Neural cell (in vitro differentiated cells): ENCODE measurements around the gene CXorf66. TPM values are rescaled to one million over a fixed set of nuclear protein-coding genes. Genes with fewer than 3 reads are reported as not detected.

Source experiments
- H2AFZ ChIP-seq: fragments of 200-600, 300-800 bp; sonication (generic), shearing (Covaris generic); 2 replicates; pipeline ENCODE4 v1.6.0; 2014; ENCODE audit warnings: low read depth, mild to moderate bottlenecking, antibody characterized with exemption, low read length, moderate library complexity
- H3F3A ChIP-seq: fragments of 200-600 bp; shearing (Covaris generic); 2 replicates; pipeline ENCODE4 v1.6.1; 2016; ENCODE audit warnings: mild to moderate bottlenecking, moderate library complexity, mixed read lengths, antibody characterized with exemption, low read length; ENCODE audit not compliant: insufficient read depth, poor library complexity, severe bottlenecking
- H3K27ac ChIP-seq: fragments of 200-600, 300-800 bp; sonication (generic), shearing (Covaris generic); 2 replicates; pipeline ENCODE4 v1.5.1; 2014; ENCODE audit warnings: mild to moderate bottlenecking, low read length, moderate library complexity
- H3K27me3 ChIP-seq: fragments of 300-800, 200-600 bp; sonication (generic), shearing (Covaris generic); 2 replicates; pipeline ENCODE4 v1.6.0; 2014; ENCODE audit warnings: mild to moderate bottlenecking, low read depth, low read length, moderate library complexity; ENCODE audit not compliant: insufficient read depth
- H3K36me3 ChIP-seq: fragments of 300-800, 200-600 bp; sonication (generic), shearing (Covaris generic); 2 replicates; pipeline ENCODE4 v1.5.1; 2014; ENCODE audit warnings: mild to moderate bottlenecking, antibody characterized with exemption, low read length, moderate library complexity; ENCODE audit not compliant: insufficient read depth
- H3K4me2 ChIP-seq: fragments of 300-800, 200-600 bp; sonication (generic), shearing (Covaris generic); 2 replicates; pipeline ENCODE4 v1.6.0; 2014; ENCODE audit warnings: mild to moderate bottlenecking, low read length
- H3K4me3 ChIP-seq: fragments of 300-800, 200-600 bp; sonication (generic), shearing (Covaris generic); 2 replicates; pipeline ENCODE4 v1.5.1; 2014; ENCODE audit warnings: mild to moderate bottlenecking, low read length, moderate library complexity
- H3K79me2 ChIP-seq: fragments of 200-600 bp; shearing (Covaris generic); replicated peaks from 2 replicates; pipeline ENCODE4 v1.6.0; 2014; ENCODE audit warnings: mild to moderate bottlenecking, low read length, moderate library complexity; ENCODE audit not compliant: insufficient read depth
- H3K9ac ChIP-seq: fragments of 300-800, 200-600 bp; sonication (generic), shearing (Covaris generic); 2 replicates; pipeline ENCODE4 v1.6.1; 2016; ENCODE audit warnings: mild to moderate bottlenecking, low read length, mixed read lengths
- H3K9me2 ChIP-seq: fragments of 200-600 bp; shearing (Covaris generic); 2 replicates; pipeline ENCODE4 v1.6.1; 2016; ENCODE audit warnings: mild to moderate bottlenecking, low read length, mixed read lengths; ENCODE audit not compliant: insufficient read depth
- H3K9me3 ChIP-seq: fragments of 200-600, 300-800 bp; sonication (generic), shearing (Covaris generic); 2 replicates; pipeline ENCODE4 v1.6.1; 2016; ENCODE audit warnings: mild to moderate bottlenecking, mixed run types, low read length, moderate library complexity, mixed read lengths
- H4K20me1 ChIP-seq: fragments of 200-600 bp; shearing (Covaris generic); 2 replicates; pipeline ENCODE4 v1.6.1; 2016; ENCODE audit warnings: mild to moderate bottlenecking, mixed run types; ENCODE audit not compliant: insufficient read depth
- EP300 ChIP-seq: fragments of 450-650 bp; conservative IDR thresholded peaks from 2 replicates; pipeline ENCODE4 v1.6.1; 2014; ENCODE audit warnings: antibody characterized with exemption, mild to moderate bottlenecking, moderate library complexity; ENCODE audit not compliant: poor library complexity, severe bottlenecking
- EZH2 ChIP-seq: fragments of 200-600, 300-800 bp; shearing (Covaris generic), sonication (generic); IDR thresholded peaks from 2 replicates; pipeline ENCODE4 v1.6.1; 2014; ENCODE audit warnings: antibody characterized with exemption, low read length, borderline replicate concordance, mild to moderate bottlenecking; ENCODE audit not compliant: insufficient read depth, poor library complexity, severe bottlenecking
- MXI1 ChIP-seq: fragments of 450-650 bp; conservative IDR thresholded peaks from 2 replicates; pipeline ENCODE4 v1.6.1; 2014; ENCODE audit warnings: antibody characterized with exemption, mild to moderate bottlenecking; ENCODE audit not compliant: poor library complexity, severe bottlenecking
- POLR2AphosphoS5 ChIP-seq: IDR thresholded peaks from 2 replicates; pipeline ENCODE4 v1.6.1; 2012
- RAD21 ChIP-seq: fragments of 450-650 bp; conservative IDR thresholded peaks from 2 replicates; pipeline ENCODE4 v1.6.1; 2014; ENCODE audit warnings: antibody characterized with exemption, mild to moderate bottlenecking, moderate library complexity
- REST ChIP-seq: IDR thresholded peaks from 2 replicates; pipeline ENCODE4 v1.6.1; 2012; ENCODE audit warnings: borderline replicate concordance
- SMC3 ChIP-seq: fragments of 450-650 bp; conservative IDR thresholded peaks from 2 replicates; pipeline ENCODE4 v1.6.1; 2014; ENCODE audit warnings: antibody characterized with exemption, mild to moderate bottlenecking, moderate library complexity; ENCODE audit not compliant: poor library complexity
- TAF1 ChIP-seq: IDR thresholded peaks from 2 replicates; pipeline ENCODE4 v1.6.1; 2012; ENCODE audit warnings: low read depth
- polyA minus RNA-seq: library from RNA; depleted of rRNA, polyadenylated mRNA; stranded (reverse); fragments of >200 nt; gene quantifications from 2 replicates; pipeline ENCODE4 v1.2.3, GENCODE V29; 2014
- polyA plus RNA-seq: library from polyadenylated mRNA; depleted of rRNA; stranded (reverse); fragments of >200 nt; gene quantifications from 2 replicates; pipeline ENCODE4 v1.2.3, GENCODE V29; 2014
- TF ChIP-seq, protein P1 (sequence below): fragments of 450-650 bp; IDR thresholded peaks from 2 replicates; pipeline ENCODE4 v1.5.1; 2014; ENCODE audit warnings: antibody characterized with exemption, mild to moderate bottlenecking, moderate library complexity; ENCODE audit not compliant: poor library complexity, severe bottlenecking

Gene CXorf66
- not detected in 2 replicates for polyA plus RNA-seq
- not detected in 2 replicates for polyA minus RNA-seq

- Histone ChIP-seq H3K9me2 (no peaks in the 10 kb centered on the region), H3K4me3 (no peak within 1 kb of the TSS), H3K79me2 (no peaks in the 10 kb centered on the region), H4K20me1 (no peaks in the 10 kb centered on the region), H3K9me3 (no peaks in the 10 kb centered on the region), H3K9ac (no peak within 1 kb of the TSS), H3F3A (no peaks in the 10 kb centered on the region), H3K36me3 (no peaks in the 10 kb centered on the region), H3K27me3 (no peaks in the 10 kb centered on the region), H3K27ac (no peak within 1 kb of the TSS), H3K4me2 (no peak within 1 kb of the TSS), H2AFZ (no peak within 1 kb of the TSS)
- TF ChIP-seq MXI1 (no peak), EZH2 (no peak), SMC3 (no peak), EP300 (no peak)
- TF ChIP-seq, protein P1, sequence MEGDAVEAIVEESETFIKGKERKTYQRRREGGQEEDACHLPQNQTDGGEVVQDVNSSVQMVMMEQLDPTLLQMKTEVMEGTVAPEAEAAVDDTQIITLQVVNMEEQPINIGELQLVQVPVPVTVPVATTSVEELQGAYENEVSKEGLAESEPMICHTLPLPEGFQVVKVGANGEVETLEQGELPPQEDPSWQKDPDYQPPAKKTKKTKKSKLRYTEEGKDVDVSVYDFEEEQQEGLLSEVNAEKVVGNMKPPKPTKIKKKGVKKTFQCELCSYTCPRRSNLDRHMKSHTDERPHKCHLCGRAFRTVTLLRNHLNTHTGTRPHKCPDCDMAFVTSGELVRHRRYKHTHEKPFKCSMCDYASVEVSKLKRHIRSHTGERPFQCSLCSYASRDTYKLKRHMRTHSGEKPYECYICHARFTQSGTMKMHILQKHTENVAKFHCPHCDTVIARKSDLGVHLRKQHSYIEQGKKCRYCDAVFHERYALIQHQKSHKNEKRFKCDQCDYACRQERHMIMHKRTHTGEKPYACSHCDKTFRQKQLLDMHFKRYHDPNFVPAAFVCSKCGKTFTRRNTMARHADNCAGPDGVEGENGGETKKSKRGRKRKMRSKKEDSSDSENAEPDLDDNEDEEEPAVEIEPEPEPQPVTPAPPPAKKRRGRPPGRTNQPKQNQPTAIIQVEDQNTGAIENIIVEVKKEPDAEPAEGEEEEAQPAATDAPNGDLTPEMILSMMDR, result no peak
Observed at GRCh38 chrX:139965421-139965820, at the start of gene CXorf66. TSS of gene CXorf66 (minus strand) at chrX:139965521. CDS start at chrX:139965496, 25 bp downstream.

DNA sequence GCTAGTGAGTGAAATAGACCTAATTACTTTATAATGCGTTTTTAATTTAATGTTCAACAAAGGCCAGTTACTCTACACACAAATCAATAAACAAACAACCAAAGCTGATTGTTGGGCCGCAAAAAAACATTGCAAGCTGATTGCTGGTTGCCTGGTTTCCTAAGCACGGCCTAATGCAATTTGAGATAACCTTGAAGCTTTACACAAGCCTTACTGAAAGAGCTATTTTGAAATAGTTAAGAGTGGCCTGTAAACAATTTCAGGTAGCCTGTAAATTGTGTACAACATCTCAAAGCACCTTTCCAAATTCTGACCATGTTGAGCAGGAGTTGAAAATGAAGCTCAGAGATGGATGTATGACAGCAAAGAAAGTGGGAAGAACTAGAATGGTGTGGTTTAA, 17.5 kb upstream of the CXorf66 start:
- TF ChIP-seq SMC3, result no peak
- TF ChIP-seq TAF1, result no peak
- TF ChIP-seq, protein P1, result no peak
- TF ChIP-seq REST, result no peak
- no peak for TF ChIP-seq RAD21
- TF ChIP-seq MXI1, result no peak
- TF ChIP-seq EP300, result no peak
- TF ChIP-seq POLR2AphosphoS5, result no peak
- TF ChIP-seq EZH2, result no peak

More for the DNA sequence above, 17.5 kb upstream of the CXorf66 start:
- Histone ChIP-seq H3K9ac (no peak overlapping the region), H3K36me3 (no peaks in the 10 kb centered on the region), H3F3A (no peaks in the 10 kb centered on the region), H3K79me2 (no peaks in the 10 kb centered on the region), H4K20me1 (no peaks in the 10 kb centered on the region), H3K9me2 (no peaks in the 10 kb centered on the region), H3K27me3 (no peaks in the 10 kb centered on the region), H3K4me2 (no peak overlapping the region), H2AFZ (no peak overlapping the region), H3K9me3 (no peaks in the 10 kb centered on the region), H3K4me3 (no peak overlapping the region), H3K27ac (no peak overlapping the region)
